ENCODE results near the gene NFYC.
"Not testable (repeated sequence)": the region's sequence is repeated elsewhere in the genome, so short reads cannot be mapped to it uniquely, and the experiment has no call there.

Gene NFYC

GRCh38 chr1:40708750-40709099 lies 17.2 kb downstream of the NFYC start:
- no peak for DNase-seq

GRCh38 chr1:40709100-40709801 lies 17.7 kb downstream of the NFYC start:
- peak; percentile 75 for DNase-seq

- no peak for DNase-seq
Measured at GRCh38 chr1:40709802-40710278, 18.3 kb downstream of the NFYC start.

GRCh38 chr1:40710581-40711315 lies 19.2 kb downstream of the NFYC start:
- no peak for DNase-seq

DNA sequence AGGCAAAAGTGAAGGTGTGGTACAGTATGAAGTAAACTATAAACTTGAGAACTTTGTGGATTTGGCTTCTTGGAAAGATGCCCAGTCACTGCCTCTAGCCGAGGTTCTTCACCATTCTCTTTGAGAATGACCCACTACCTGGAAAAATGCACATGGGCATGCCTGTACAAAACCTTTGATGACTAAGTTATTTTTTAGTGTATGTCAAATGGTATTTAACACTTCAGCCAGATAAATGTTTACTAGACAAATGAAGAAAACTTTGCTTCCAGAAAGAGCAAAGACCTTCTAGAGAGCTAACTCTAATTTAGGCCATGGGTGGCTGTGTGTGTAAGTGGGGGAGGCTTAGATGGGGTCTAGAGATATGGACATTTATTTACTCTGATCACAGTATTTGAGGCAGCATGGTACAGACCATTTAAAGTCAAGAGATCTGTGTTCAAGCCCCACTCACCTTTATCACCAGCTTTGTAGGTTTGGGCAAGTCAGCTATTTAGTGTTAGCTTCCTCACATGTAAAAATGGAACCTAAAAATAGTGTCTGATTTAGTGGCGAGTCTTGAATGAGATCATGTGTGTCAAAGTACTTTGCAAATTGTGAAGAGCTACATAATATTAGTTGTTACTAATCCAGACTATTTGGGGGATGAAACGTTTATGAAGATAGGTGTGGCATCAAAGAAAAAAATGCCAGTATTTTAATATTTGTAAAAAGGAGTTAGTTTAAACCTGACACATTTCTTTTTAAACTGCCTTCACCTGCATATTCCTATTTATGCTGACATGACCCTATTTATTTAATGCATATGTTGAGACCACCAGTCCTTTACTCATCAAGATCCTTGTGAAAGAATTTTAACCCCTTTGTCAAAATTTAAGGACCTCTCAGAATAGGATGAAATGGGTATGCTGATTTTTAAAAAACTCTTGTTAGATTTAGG lies 20.2 kb downstream of the NFYC start:
- DNase-seq: no peak

GRCh38 chr1:40712405-40712944 lies 21.0 kb downstream of the NFYC start:
- no peak for DNase-seq

- DNase-seq: peak; percentile 13
Measured at GRCh38 chr1:40712997-40713396, 21.5 kb downstream of the NFYC start.

DNA sequence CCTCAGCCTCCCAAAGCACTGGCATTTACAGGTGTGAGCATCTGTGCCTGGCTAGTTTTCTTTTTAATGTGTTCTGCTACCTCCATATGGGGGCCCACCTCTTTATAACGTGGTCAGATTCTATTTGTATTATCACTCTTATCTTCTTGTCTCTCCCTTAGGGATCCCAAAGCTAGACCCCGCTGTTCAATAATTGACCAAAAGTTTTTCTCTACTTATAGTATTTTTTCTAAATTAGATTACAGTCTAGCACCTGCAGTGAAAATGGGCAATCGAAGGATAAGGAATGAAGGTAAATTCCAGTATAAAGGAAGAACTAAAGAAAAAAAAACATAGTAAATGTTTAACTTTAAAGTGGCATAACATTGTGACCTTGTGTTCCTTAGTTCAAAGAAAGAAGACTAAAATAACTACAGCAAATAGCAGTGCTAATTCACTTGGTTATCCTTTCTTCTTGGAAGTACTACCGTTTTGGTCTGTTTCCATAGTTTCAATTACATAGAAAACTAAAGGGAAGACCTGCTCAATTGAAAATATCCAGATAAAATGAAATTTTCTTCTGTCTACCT lies 24.1 kb downstream of the NFYC start:
- no peak for DNase-seq

GRCh38 chr1:40717065-40717464 lies 25.6 kb downstream of the NFYC start:
- DNase-seq: no peak

GRCh38 chr1:40717955-40718354 lies 26.5 kb downstream of the NFYC start:
- DNase-seq: no peak

DNA sequence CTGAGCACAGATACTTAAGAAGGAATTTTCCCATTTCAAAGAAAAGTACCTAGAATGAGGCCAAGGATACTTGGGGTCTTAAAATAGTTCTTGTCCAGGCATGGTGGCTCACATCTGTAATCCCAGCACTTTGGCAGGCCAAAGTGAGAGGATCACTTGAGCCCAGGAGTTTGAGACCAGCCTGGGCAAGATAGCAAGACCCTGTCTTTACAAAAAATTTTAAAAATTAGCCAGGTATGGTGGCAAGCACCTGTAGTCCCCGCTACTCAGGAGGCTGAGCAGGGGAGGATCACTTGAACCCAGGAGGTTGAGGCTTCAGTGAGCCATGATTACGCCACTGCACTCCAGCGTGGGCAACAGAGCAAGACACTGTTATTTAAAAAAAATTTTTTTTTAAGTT lies 29.0 kb downstream of the NFYC start:
- DNase-seq: no peak

GRCh38 chr1:40722622-40723021 lies 31.1 kb downstream of the NFYC start:
- DNase-seq: no peak

DNA sequence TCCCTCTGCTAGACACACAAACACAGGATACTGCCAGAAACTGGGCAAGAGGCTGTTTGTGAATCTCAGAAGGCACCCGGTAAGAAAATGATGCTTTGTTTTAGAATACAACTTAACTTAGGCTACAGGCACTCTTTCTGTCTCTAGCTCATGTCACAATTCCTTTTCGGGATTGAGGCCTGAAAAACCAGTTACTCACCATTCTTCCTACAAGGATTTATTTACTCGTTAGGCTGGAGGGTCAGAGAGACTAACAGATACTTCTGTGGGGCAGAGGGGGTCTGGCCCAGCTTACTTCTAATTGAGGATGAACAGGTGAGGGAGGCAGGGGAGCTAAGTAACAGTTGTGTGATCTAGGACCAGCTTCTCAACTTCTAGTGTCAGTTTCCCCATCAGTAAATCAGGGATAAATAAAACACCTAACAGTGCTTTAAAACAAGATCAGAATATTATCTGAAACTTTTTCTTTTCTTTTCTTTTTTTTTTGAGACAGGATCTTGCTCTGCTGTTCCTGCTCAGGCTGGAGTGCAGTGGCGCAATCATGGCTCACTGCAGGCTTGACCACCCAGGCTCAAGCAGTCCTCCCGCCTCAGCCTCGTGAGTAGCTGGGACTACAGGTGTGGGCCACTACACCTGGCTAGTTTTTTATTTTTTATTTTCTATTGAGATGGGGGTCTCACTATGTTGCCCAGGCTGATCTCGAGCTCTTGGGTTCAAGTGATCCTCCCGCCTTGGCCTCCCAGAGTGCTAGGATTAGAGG lies 31.9 kb downstream of the NFYC start:
- DNase-seq: no peak

GRCh38 chr1:40727662-40728061 lies 36.2 kb downstream of the NFYC start:
- not testable (repeated sequence) for DNase-seq

GRCh38 chr1:40729316-40729862 lies 37.9 kb downstream of the NFYC start:
- not testable (repeated sequence) for DNase-seq

GRCh38 chr1:40732756-40733301 lies 41.3 kb downstream of the NFYC start:
- DNase-seq: no peak

DNA sequence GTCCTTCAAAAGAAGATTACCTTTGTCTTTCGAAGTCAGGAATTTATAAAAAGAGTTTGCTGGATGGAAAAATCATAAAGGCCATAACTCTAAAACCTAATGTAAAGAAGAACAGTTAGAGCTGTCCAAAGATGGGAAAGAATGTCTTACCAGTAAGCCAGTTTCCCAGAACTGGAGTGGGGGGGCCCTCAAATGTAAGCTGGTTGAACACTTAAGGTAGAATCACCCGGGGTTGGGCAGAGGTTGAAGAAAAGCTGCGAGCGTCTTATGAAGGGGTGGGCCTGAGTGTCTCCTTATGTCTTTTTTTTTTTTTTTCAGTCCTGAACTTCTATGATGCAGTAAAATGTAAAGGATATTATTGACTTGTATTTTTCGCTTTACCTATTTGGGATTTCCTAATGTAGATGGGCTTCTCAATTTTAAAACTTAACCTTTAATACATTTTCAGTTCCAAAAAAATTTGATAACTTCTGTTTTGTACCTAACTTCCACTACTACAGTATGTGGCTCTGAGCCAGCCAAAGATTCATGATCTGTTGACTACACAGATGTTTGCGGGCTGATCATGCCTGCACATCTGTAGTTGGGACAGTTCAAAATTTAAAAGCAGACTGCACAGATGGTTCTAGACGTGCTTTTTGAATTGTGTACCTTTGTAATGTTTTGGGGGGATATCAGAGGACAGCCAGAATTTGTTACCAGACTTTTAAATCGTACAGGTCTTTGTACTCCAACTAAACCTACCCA lies 43.6 kb downstream of the NFYC start:
- DNase-seq: no peak

DNA sequence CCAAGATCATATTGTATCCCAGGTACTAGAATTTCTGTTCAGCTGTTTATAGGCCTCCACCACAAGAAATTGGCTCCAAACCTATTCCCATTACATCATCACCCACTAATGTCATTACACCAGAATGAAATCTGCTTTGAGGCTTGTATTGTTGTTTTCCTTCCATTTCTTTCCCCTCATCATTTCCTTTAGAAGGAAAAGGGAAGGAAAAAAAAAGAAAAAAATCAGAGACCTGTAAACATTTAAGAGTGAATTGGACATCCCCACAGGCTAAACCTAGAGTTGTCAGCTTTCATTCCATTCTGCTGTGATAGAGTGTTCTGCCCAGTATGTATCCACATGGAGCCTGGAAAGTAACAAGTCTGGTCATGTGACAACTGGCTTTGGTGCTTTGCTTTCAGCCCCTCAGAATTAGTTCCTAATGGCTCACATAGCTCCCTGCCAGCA lies 44.6 kb downstream of the NFYC start:
- no peak for DNase-seq

DNA sequence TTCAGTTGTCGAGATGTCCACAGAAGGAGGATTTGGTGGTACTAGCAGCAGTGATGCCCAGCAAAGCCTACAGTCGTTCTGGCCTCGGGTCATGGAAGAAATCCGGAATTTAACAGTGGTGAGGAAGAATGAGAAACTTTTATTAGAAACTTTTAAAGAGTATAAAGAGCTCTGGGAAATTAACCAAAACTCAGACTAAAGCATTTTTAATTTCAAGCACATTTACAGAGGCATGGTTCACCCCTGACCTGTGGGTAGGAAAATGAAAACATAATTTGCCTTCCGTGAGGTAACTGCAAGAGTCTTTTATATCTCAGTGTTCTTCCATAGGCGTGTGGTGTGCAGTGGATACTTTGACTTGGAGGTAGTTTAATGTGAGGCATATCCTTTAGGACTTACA lies 47.3 kb downstream of the NFYC start:
- DNase-seq: no peak

DNA sequence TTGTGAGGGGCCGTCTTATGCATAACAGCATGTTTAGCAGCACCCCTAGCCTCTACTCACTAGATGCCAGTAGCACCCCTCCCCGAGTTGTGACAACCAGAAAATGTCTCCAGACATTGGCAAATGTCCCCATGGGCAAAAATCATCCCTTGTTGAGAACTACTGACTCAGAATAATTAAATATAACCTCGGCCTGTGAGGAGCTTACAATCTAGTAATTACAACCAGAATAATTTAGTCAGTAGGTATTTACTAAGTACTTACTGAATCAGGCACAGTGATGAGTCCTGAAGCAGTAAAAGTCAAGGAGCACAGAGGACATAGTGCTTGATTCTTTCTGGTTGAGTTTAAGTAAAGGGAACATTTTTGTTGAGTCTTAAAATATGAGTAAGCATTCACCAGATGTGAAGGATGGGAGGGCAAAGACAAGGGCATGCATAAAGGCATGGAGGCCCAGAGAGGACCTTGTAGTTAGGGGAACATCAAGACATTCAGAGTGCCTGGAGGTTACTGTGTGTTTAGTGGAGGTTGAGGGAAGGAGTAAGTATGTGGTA lies 48.0 kb downstream of the NFYC start:
- no peak for DNase-seq

Data from CD4-positive, alpha-beta T cell treated with Interleukin-17A for 4 hours (primary cell).